Psoas muscle (tissue), 8 donors: ENCODE results near the gene HCN4. TPM values are rescaled to one million over a fixed set of nuclear protein-coding genes. Genes with fewer than 3 reads are reported as not detected.

Experiments used
- ATAC-seq, 4 donors: fragments of 200-7000 bp; cut with Tn5 transposase; one replicate each; pipeline ENCODE4 v1.9.1; 2020; ENCODE audit warnings: moderate library complexity in 3 of 4, mild to moderate bottlenecking in 2 of 4
- DNase-seq, 2 donors: peaks; one replicate each; pipeline ENCODE4 v3.0.0-alpha.2; 2020
- H3K27ac ChIP-seq: fragments of 200-600 bp; one replicate; pipeline ENCODE4 v1.8.0; 2022
- H3K27me3 ChIP-seq, 3 donors: fragments of 200-600 bp in 1 of 3; one replicate each; pipeline versions ENCODE4 v1.6.1 to v1.8.0; 2013 to 2022; ENCODE audit warnings: low read length in 2 of 3, mild to moderate bottlenecking in 2 of 3, moderate library complexity in 1 of 3; ENCODE audit not compliant: insufficient read depth in 3 of 3
- H3K36me3 ChIP-seq, 2 donors: fragments of 200-600 bp in 1 of 2; one replicate each; pipeline versions ENCODE4 v1.6.1 to v1.8.0; 2013 to 2022; ENCODE audit warnings: low read depth in 1 of 2, mild to moderate bottlenecking in 1 of 2, moderate library complexity in 1 of 2; ENCODE audit not compliant: insufficient read depth in 1 of 2
- H3K4me1 ChIP-seq: fragments of 200-600 bp; one replicate; pipeline ENCODE4 v1.8.0; 2022
- H3K4me3 ChIP-seq: fragments of 200-600 bp; one replicate; pipeline ENCODE4 v1.8.0; 2022; ENCODE audit warnings: mild to moderate bottlenecking
- H3K9me3 ChIP-seq: fragments of 200-600 bp; one replicate; pipeline ENCODE4 v1.8.0; 2022
- CTCF ChIP-seq: fragments of 200-600 bp; IDR thresholded peaks from one replicate; pipeline ENCODE4 v1.8.0; 2022; ENCODE audit warnings: antibody characterized with exemption
- WGBS, 3 donors: extraction: QIAGEN DNeasy Blood & Tissue Kit; methylation state at CpG; one replicate each; pipeline versions ENCODE4 v1.1.6 to v1.1.7; 2013; 5-methylcytosine and 5-hydroxymethylcytosine counted together
- intact Hi-C, 2 donors: fragments of 100-400 bp; cut with DNase I; formaldehyde crosslinking; loops; one replicate each; pipeline versions ENCODE4 v1.11.0 to v1.14.2; 2022
- polyA plus RNA-seq, 3 donors: library from polyadenylated mRNA; stranded (reverse); fragments of 200-250 nt; gene quantifications; one replicate each; pipeline ENCODE4 v1.2.3, GENCODE V29; 2013
- total RNA-seq, 4 donors: library from RNA; stranded (reverse); fragmentation: NEBNext Ultra II Directional in 2 of 4; extraction: Animal tissue kit (Norgen Biotek cat#: 25700) in 2 of 4; gene quantifications; one replicate each; pipeline versions ENCODE4 v1.2.1 to v1.2.4, GENCODE V29; 2021 to 2023
- donor health status: healthy with polysubstance abuse.
- donor health status: DM: no; HTN: no; CAD: no; lungs with moderate emphysema.
- donor health status: Bipolar disorder and iron deficiency.
- donor health status: healthy.
- donor health status: DM: yes; HTN: yes; CAD: no.
- donor health status: DM: no; HTN: no; CAD: no.
- donor health status: DM: no; HTN: no; CAD: no.
- donor health status: DM: yes; HTN: yes; CAD: no.

The HCN4 gene
- total and polyA plus RNA-seq, 7 donors, result not detected

- intact Hi-C loops, result no loop called here
- Histone ChIP-seq H3K4me3 (no peak overlapping the region), H3K9me3 (no peaks in the 10 kb centered on the region), H3K36me3 (peaks cover 4 to 79% of the 10 kb centered on the region in 2 donors), H3K4me1 (peaks cover 11% of the 10 kb centered on the region), H3K27me3 (no peaks in the 10 kb centered on the region), H3K27ac (no peak overlapping the region)
- DNase-seq (no peak), ATAC-seq (no peak)
- TF ChIP-seq CTCF, result no peak
- WGBS, 3 donors, result 64 to 79% (median 73%) methylated on average over 1 of the region's 1 CpG
Measured at GRCh38 chr15:73287019-73287418, 81.7 kb downstream of the HCN4 start.

- Histone ChIP-seq H3K4me1 (peaks cover 11% of the 10 kb centered on the region), H3K27ac (no peak overlapping the region), H3K4me3 (no peak overlapping the region), H3K27me3 (no peaks in the 10 kb centered on the region), H3K36me3 (peaks cover 4 to 77% of the 10 kb centered on the region in 2 donors), H3K9me3 (no peaks in the 10 kb centered on the region)
- TF ChIP-seq CTCF, result no peak
- DNase-seq, result no peak
- no peak for ATAC-seq
- WGBS, 3 donors, result 69 to 79% (median 71%) methylated on average over 2 of the region's 2 CpGs
- intact Hi-C loops, result no loop called here
Measured at GRCh38 chr15:73286311-73286710, 82.4 kb downstream of the HCN4 start.

GRCh38 chr15:73284090-73284716 is 84.6 kb downstream of the HCN4 start:
- H3K27me3 ChIP-seq, result no peaks in the 10 kb centered on the region
- no peak overlapping the region for H3K4me3 ChIP-seq
- TF ChIP-seq CTCF, result peak; percentile 12
- H3K4me1 ChIP-seq, result peaks cover 11% of the 10 kb centered on the region
- peak overlapping the region; percentile 12 for H3K27ac ChIP-seq
- H3K9me3 ChIP-seq, result no peaks in the 10 kb centered on the region
- H3K36me3 ChIP-seq, result peaks cover 7 to 74% of the 10 kb centered on the region in 2 donors
- peak in 2 of 4 donors; percentile 6 to 20 for ATAC-seq
- no peak for DNase-seq
- intact Hi-C loops, result no loop called here
- WGBS, 3 donors, result 54 to 57% (median 54%) methylated on average over 3 of the region's 3 CpGs

- Histone ChIP-seq H3K9me3 (no peaks in the 10 kb centered on the region), H3K4me3 (no peak overlapping the region), H3K27me3 (no peaks in the 10 kb centered on the region), H3K4me1 (peaks cover 11% of the 10 kb centered on the region), H3K27ac (peak overlapping the region; percentile 27), H3K36me3 (peaks cover 7 to 74% of the 10 kb centered on the region in 2 donors)
- intact Hi-C loops, result no loop called here
- no peak for DNase-seq
- no peak for TF ChIP-seq CTCF
- WGBS, 3 donors, result 40 to 59% (median 43%) methylated on average over 2 of the region's 2 CpGs
- peak; percentile 85 to 93 (median 88) for ATAC-seq
Measured at GRCh38 chr15:73283366-73283962, 85.3 kb downstream of the HCN4 start.
